A673 (cell line): Measurements from ENCODE around the gene DEXI.

Source experiments
- CTCF ChIP-seq: fragments of 300-800, 200-600 bp; sonication (generic); conservative IDR thresholded peaks from 2 replicates; pipeline ENCODE4 v1.5.1; 2017; ENCODE audit warnings: low read depth, mild to moderate bottlenecking, antibody characterized with exemption, low read length, moderate library complexity, mixed read lengths
- EZH2 ChIP-seq: fragments of 200-600 bp; sonication (generic); IDR thresholded peaks from 2 replicates; pipeline ENCODE4 v1.6.1; 2017; ENCODE audit warnings: borderline replicate concordance, low read depth, mild to moderate bottlenecking, mixed read lengths, antibody characterized with exemption, low read length; ENCODE audit not compliant: poor library complexity, severe bottlenecking

DNA sequence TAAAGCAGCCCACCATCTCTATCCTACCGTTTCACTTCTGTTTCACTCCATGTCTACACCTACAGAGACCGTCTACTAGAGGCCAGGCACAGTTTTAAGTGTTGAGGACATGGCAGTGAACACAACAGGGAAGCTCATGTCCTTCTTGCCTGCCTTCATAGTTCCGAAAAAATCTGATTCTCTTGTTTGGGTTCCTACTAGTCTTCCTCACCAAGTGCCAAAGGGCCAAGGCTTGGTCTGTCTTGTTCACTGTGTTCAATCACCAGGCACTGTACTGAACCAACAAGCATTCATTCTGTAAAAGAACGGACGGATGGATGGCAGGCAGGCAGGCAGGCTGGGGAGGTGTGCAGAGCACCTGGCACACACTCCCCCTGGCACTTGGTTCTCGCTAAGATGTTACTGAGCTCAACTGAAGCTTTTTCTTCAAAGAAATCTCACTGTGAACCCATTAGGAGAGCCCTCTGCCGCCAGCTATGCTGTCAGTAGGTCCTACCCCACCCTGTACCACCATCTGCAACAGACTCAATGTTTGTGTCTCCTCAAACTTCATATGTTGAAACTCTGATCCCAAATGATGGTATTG lies 2.5 kb downstream of the DEXI start:
- TF ChIP-seq CTCF (no peak), EZH2 (no peak)
